Femur (tissue), 1 donor: ENCODE results near the gene PIK3R2.
"Not testable (repeated sequence)": the region's sequence is repeated elsewhere in the genome, so short reads cannot be mapped to it uniquely, and the experiment has no call there.

ENCODE experiments used
- DNase-seq: peaks from one replicate; pipeline ENCODE4 v3.0.0-alpha.2; 2017

The PIK3R2 gene

GRCh38 chr19:18156268-18156667 is 3.3 kb downstream of the PIK3R2 start:
- DNase-seq = no peak

GRCh38 chr19:18156841-18157464 is 4.0 kb downstream of the PIK3R2 start:
- DNase-seq = peak; percentile 92

- peak; percentile 84 for DNase-seq
These were observed 4.6 kb downstream of the PIK3R2 start for GRCh38 chr19:18157465-18158063.

GRCh38 chr19:18158467-18158866 is 5.5 kb downstream of the PIK3R2 start:
- no peak for DNase-seq

- DNase-seq = not testable (repeated sequence)
These were observed 6.2 kb downstream of the PIK3R2 start for GRCh38 chr19:18159059-18159616.

GRCh38 chr19:18159810-18160209 is 6.8 kb downstream of the PIK3R2 start:
- no peak for DNase-seq

GRCh38 chr19:18160493-18160970 is 7.6 kb downstream of the PIK3R2 start:
- DNase-seq = no peak

- DNase-seq = peak; percentile 84
These were observed 8.1 kb downstream of the PIK3R2 start for GRCh38 chr19:18160971-18161635.

- no peak for DNase-seq
These were observed 8.7 kb downstream of the PIK3R2 start for GRCh38 chr19:18161636-18162002.

GRCh38 chr19:18164072-18164471 is 11.1 kb downstream of the PIK3R2 start:
- DNase-seq = no peak

- DNase-seq = no peak
These were observed 13.0 kb downstream of the PIK3R2 start for GRCh38 chr19:18165794-18166544.

GRCh38 chr19:18167011-18167410 is 14.0 kb downstream of the PIK3R2 start:
- DNase-seq = no peak

- no peak for DNase-seq
These were observed 15.1 kb downstream of the PIK3R2 start for GRCh38 chr19:18167975-18168645.

GRCh38 chr19:18168673-18169381 is 15.9 kb downstream of the PIK3R2 start:
- no peak for DNase-seq

- no peak for DNase-seq
These were observed 17.8 kb downstream of the PIK3R2 start for GRCh38 chr19:18170714-18171255.

GRCh38 chr19:18171605-18172327 is 18.8 kb downstream of the PIK3R2 start:
- DNase-seq = no peak

- DNase-seq = no peak
These were observed 19.5 kb downstream of the PIK3R2 start for GRCh38 chr19:18172331-18173053.

- no peak for DNase-seq
These were observed 20.1 kb downstream of the PIK3R2 start for GRCh38 chr19:18173054-18173571.

GRCh38 chr19:18173572-18174288 is 20.8 kb downstream of the PIK3R2 start, which contains the start of gene IFI30:
Gene IFI30 (plus strand): TSS chr19:18173813. CDS start chr19:18173842, 29 bp downstream.
- peak; percentile 75 for DNase-seq
